Common myeloid progenitor, CD34-positive (primary cell): ENCODE measurements around the gene BMP7.

Experiments
- CTCF ChIA-PET: fragments of 350-600 bp; sonication (Branson Sonifier 250); formaldehyde crosslinking; loops from one replicate; lab custom pipeline; 2021; ENCODE audit warnings: antibody characterized with exemption; lab: Charles Lee
- POLR2A ChIA-PET: fragments of 350-600 bp; sonication (Branson Sonifier 250); formaldehyde crosslinking; loops from one replicate; lab custom pipeline; 2021; ENCODE audit warnings: antibody characterized with exemption; lab: Charles Lee
- DNase-seq, 3 donors: peaks; one replicate each; pipeline versions ENCODE4 v3.0.0 to v3.0.0-alpha.2; 2013
- H3K27ac ChIP-seq, 2 experiments: 1 replicate in 1 of 2; 2 replicates in 1 of 2; pipeline ENCODE4 v1.7.0; 2013; ENCODE audit warnings: inconsistent platforms in 2 of 2, low read length in 2 of 2, mild to moderate bottlenecking in 2 of 2, low read depth in 1 of 2, moderate library complexity in 1 of 2; ENCODE audit not compliant: severe bottlenecking in 2 of 2, insufficient read depth in 1 of 2, poor library complexity in 1 of 2
- H3K27me3 ChIP-seq, 5 experiments: replicated peaks in 2 of 5; 1 replicate in 3 of 5; 2 replicates in 2 of 5; pipeline versions ENCODE4 v1.6.1 to v1.7.0; 2013; ENCODE audit warnings: low read length in 4 of 5, mild to moderate bottlenecking in 2 of 5, moderate library complexity in 2 of 5, inconsistent platforms in 1 of 5; ENCODE audit not compliant: insufficient read depth in 5 of 5, control insufficient read depth in 4 of 5
- H3K36me3 ChIP-seq, 4 experiments: 1 replicate in 2 of 4; 2 replicates in 2 of 4; pipeline versions ENCODE4 v1.6.1 to v1.7.0; 2013; ENCODE audit warnings: low read length in 3 of 4, control low read depth in 1 of 4, mild to moderate bottlenecking in 1 of 4; ENCODE audit not compliant: control insufficient read depth in 4 of 4, insufficient read depth in 4 of 4
- H3K4me1 ChIP-seq, 4 experiments: 1 replicate in 3 of 4; 2 replicates in 1 of 4; pipeline versions ENCODE4 v1.6.1 to v1.7.1; 2013; ENCODE audit warnings: low read length in 3 of 4, mild to moderate bottlenecking in 3 of 4, control low read depth in 1 of 4, inconsistent platforms in 1 of 4, moderate library complexity in 1 of 4; ENCODE audit not compliant: control insufficient read depth in 4 of 4, insufficient read depth in 4 of 4; ENCODE audit errors: control extremely low read depth in 1 of 4
- H3K4me3 ChIP-seq, 7 experiments: 1 replicate in 4 of 7; 2 replicates in 3 of 7; pipeline versions ENCODE4 v1.5.1 to v1.7.0; 2013; ENCODE audit warnings: mild to moderate bottlenecking in 7 of 7, low read length in 6 of 7, moderate library complexity in 6 of 7, inconsistent platforms in 2 of 7, low read depth in 2 of 7, control low read depth in 1 of 7; ENCODE audit not compliant: insufficient read depth in 4 of 7, control insufficient read depth in 1 of 7; ENCODE audit errors: extremely low read depth in 1 of 7
- H3K9me3 ChIP-seq, 5 experiments: 1 replicate in 4 of 5; 2 replicates in 1 of 5; pipeline versions ENCODE4 v1.6.1 to v1.7.1; 2013; ENCODE audit warnings: low read length in 4 of 5, mild to moderate bottlenecking in 2 of 5, inconsistent platforms in 1 of 5, low read depth in 1 of 5, moderate library complexity in 1 of 5; ENCODE audit not compliant: control insufficient read depth in 4 of 5, insufficient read depth in 2 of 5; ENCODE audit errors: control extremely low read depth in 1 of 5
- WGBS: methylation state at CpG from one replicate; pipeline ENCODE4 v1.1.5; 2013; ENCODE audit not compliant: insufficient coverage; 5-methylcytosine and 5-hydroxymethylcytosine counted together

BMP7 gene

GRCh38 chr20:57198132-57199072, 68.0 kb downstream of the BMP7 start:
- no peaks in the 10 kb centered on the region for H3K36me3 ChIP-seq
- DNase-seq: no peak
- no peaks in the 10 kb centered on the region for H3K4me1 ChIP-seq
- H3K27me3 ChIP-seq: peaks cover 0 to 58% (median 0%) of the 10 kb centered on the region in 5 experiments
- H3K4me3 ChIP-seq: no peak overlapping the region
- H3K9me3 ChIP-seq: no peaks in the 10 kb centered on the region
- ChIA-PET POLR2A (no interaction called here), CTCF (no interaction called here)
- WGBS: 79% methylated on average over 14 of the region's 24 CpGs
- H3K27ac ChIP-seq: no peak overlapping the region

- DNase-seq: no peak
- Histone ChIP-seq H3K27ac (no peak overlapping the region), H3K27me3 (peaks cover 0 to 52% (median 0%) of the 10 kb centered on the region in 5 experiments), H3K4me1 (no peaks in the 10 kb centered on the region), H3K4me3 (no peak overlapping the region), H3K36me3 (no peaks in the 10 kb centered on the region), H3K9me3 (no peaks in the 10 kb centered on the region)
- ChIA-PET CTCF (no interaction called here), POLR2A (no interaction called here)
- 78% methylated on average over 2 of the region's 5 CpGs for whole genome bisulfite sequencing
Measured at GRCh38 chr20:57197352-57198131, 68.9 kb downstream of the BMP7 start.

DNA sequence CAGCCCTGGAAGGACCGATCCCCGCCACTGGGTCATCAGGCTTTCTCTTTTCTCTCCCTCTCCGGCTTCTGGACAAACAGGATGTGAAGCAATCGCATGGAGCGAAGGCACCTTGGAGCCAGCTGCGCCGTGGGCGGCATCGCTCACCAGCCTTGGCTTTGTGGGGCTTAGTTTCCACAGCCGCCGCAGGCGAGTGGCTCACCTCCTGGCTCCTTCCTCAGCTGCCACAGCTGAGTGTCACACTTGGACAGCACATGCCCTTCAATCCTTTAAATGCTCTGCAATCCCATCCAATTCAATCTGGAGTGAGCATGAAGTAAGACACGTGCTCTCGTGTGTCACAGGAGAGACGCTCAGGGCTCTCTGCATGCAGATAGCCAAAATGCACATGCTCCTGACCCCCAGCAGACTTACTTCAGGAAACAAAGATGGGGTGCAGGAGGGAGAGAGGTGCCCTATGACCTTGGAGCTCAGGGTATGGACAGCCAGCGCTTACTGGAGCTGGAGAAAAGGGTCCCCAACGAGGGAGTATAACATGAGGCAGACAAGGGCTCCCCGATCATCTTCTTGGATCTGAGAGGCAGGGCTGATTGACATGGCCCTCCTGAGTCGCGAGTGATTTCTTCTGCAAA, 70.9 kb downstream of the BMP7 start:
- H3K27ac ChIP-seq: no peak overlapping the region
- no peak overlapping the region for H3K4me3 ChIP-seq
- WGBS: 79% methylated on average over 20 of the region's 20 CpGs
- no peaks in the 10 kb centered on the region for H3K4me1 ChIP-seq
- no peaks in the 10 kb centered on the region for H3K9me3 ChIP-seq
- peaks cover 0 to 41% (median 0%) of the 10 kb centered on the region in 5 experiments for H3K27me3 ChIP-seq
- H3K36me3 ChIP-seq: no peaks in the 10 kb centered on the region
- ChIA-PET POLR2A (no interaction called here), CTCF (no interaction called here)
- DNase-seq: no peak

DNA sequence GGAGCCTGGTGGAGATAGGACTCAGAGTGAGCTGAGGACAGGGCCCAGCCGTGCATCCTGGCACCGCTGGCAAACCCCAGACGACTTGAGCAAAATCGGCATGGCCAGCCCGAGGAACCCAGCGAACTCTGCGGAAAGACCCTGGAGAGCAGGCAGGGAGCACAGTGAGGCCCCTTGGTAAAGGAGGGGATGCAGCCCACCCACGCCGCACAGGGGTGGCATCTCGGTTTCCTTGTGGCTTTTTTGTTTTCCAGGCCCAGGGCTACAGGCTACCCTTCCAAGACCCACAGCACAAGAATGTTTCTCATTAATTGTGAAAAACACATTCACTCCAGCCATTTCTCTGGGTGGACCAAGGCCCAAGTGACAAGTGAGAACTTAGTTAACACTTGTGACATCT, 71.4 kb downstream of the BMP7 start:
- Histone ChIP-seq H3K27ac (no peak overlapping the region), H3K9me3 (no peaks in the 10 kb centered on the region), H3K4me1 (no peaks in the 10 kb centered on the region), H3K36me3 (no peaks in the 10 kb centered on the region), H3K27me3 (peaks cover 0 to 39% (median 0%) of the 10 kb centered on the region in 5 experiments), H3K4me3 (no peak overlapping the region)
- ChIA-PET CTCF (no interaction called here), POLR2A (no interaction called here)
- DNase-seq: no peak
- WGBS: 97% methylated on average over 9 of the region's 10 CpGs

- ChIA-PET CTCF (interaction anchor here (1.2 kb wide), 1 partner anchor 13 kb away, joined by 4 read pairs; no protein-coding TSS in a partner anchor), POLR2A (no interaction called here)
- H3K36me3 ChIP-seq: no peaks in the 10 kb centered on the region
- WGBS: 96% methylated on average over 7 of the region's 7 CpGs
- H3K4me1 ChIP-seq: no peaks in the 10 kb centered on the region
- no peaks in the 10 kb centered on the region for H3K9me3 ChIP-seq
- no peak for DNase-seq
- no peak overlapping the region for H3K27ac ChIP-seq
- H3K4me3 ChIP-seq: no peak overlapping the region
- peaks cover 0 to 35% (median 0%) of the 10 kb centered on the region in 5 experiments for H3K27me3 ChIP-seq
Measured at GRCh38 chr20:57194154-57194553, 72.3 kb downstream of the BMP7 start.

DNA sequence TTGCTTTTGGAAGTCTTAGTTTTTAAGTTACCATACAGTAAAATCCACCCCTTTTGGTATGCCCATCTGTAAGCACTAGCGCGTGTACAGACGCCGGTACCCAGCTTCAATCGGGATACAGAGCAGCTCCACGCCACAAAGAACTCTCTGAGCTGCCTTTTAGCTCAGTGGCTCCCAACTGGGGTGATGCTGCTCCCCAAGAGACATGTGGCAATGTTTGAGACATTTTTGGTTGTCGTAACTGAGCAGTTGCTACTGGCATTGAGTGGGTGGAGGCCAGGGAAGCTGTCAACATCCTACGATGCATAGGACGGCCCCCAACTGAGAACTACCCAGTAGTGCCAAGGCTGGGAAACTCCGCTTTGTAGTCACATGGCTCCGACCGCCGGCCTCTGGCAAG, 73.3 kb downstream of the BMP7 start:
- CTCF ChIA-PET: interaction anchor here (1.2 kb wide), 1 partner anchor 12 kb away, joined by 4 read pairs; no protein-coding TSS in a partner anchor
- WGBS: 94% methylated on average over 13 of the region's 13 CpGs
- H3K36me3 ChIP-seq: no peaks in the 10 kb centered on the region

More for the DNA sequence above, 73.3 kb downstream of the BMP7 start:
- no peaks in the 10 kb centered on the region for H3K4me1 ChIP-seq
- DNase-seq: no peak
- POLR2A ChIA-PET: no interaction called here
- no peak overlapping the region for H3K27ac ChIP-seq
- H3K9me3 ChIP-seq: no peaks in the 10 kb centered on the region
- no peak overlapping the region for H3K4me3 ChIP-seq
- H3K27me3 ChIP-seq: peaks cover 0 to 25% (median 0%) of the 10 kb centered on the region in 5 experiments
